ENCODE measurements around the gene MAGEE1. TPM values are rescaled to one million over a fixed set of nuclear protein-coding genes. Genes with fewer than 3 reads are reported as not detected.

MAGEE1 gene
- total RNA-seq, 4 donors from 2014 or later: 0.48 to 1.2 (median 0.94) TPM

GRCh38 chrX:76434103-76434741, 6.7 kb downstream of the MAGEE1 start:
- no peak for TF ChIP-seq CTCF (IDR thresholded peaks at IDR 0.05)
- DNase-seq (ENCODE audit: low spot score) (no peak), ATAC-seq (ENCODE audit: low FRiP score) (no peak)

GRCh38 chrX:76439188-76439587, 11.7 kb downstream of the MAGEE1 start:
- ATAC-seq (ENCODE audit: low FRiP score) (no peak), DNase-seq (ENCODE audit: low spot score) (no peak)
- no peak for TF ChIP-seq CTCF (IDR thresholded peaks at IDR 0.05)

GRCh38 chrX:76453737-76454406, 26.4 kb downstream of the MAGEE1 start:
- TF ChIP-seq CTCF (IDR thresholded peaks at IDR 0.05): no peak
- no peak for DNase-seq (ENCODE audit: low spot score)
- no peak for ATAC-seq (ENCODE audit: low FRiP score)

- ATAC-seq (ENCODE audit: low FRiP score) (no peak), DNase-seq (ENCODE audit: low spot score) (no peak)
- TF ChIP-seq CTCF (IDR thresholded peaks at IDR 0.05): no peak
Measured at GRCh38 chrX:76454456-76454927, 27.0 kb downstream of the MAGEE1 start.

- ATAC-seq (ENCODE audit: low FRiP score) (no peak), DNase-seq (ENCODE audit: low spot score) (no peak)
- no peak for TF ChIP-seq CTCF (IDR thresholded peaks at IDR 0.05)
Measured at GRCh38 chrX:76477353-76477752, 49.8 kb downstream of the MAGEE1 start.

All from omental fat pad (tissue), 4 donors.